A549 (cell line): ENCODE results near the gene PLD5.

ENCODE experiments used
- CTCF ChIP-seq: fragments of >200 bp; sonication (Bioruptor Twin); formaldehyde crosslinking; IDR thresholded peaks from 3 replicates; pipeline ENCODE4 v1.5.1; 2016
- ELK1 ChIP-seq: fragments of 150-350 bp; IDR thresholded peaks from 2 replicates; pipeline ENCODE4 v1.6.1; 2014; ENCODE audit warnings: low read depth, mild to moderate bottlenecking, low read length
- KDM1A ChIP-seq: fragments of 200-600 bp; sonication (generic); IDR thresholded peaks from 2 replicates; pipeline ENCODE4 v1.6.1; 2016; ENCODE audit warnings: low read depth, mild to moderate bottlenecking
- MAX ChIP-seq: IDR thresholded peaks from 2 replicates; pipeline ENCODE4 v1.6.1; 2012
- POLR2A ChIP-seq: IDR thresholded peaks from 2 replicates; pipeline ENCODE4 v1.6.1; 2012; ENCODE audit warnings: mild to moderate bottlenecking, low read length
- RAD21 ChIP-seq, 2 experiments: fragments of >200 bp in 1 of 2; sonication (Bioruptor Twin) in 1 of 2; formaldehyde crosslinking in 1 of 2; IDR thresholded peaks in 1 of 2; conservative IDR thresholded peaks in 1 of 2; 2 replicates in 1 of 2; 3 replicates in 1 of 2; pipeline ENCODE4 v1.6.1; 2012 to 2018; ENCODE audit warnings: inconsistent platforms in 1 of 2
- RCOR1 ChIP-seq: fragments of 150-350 bp; IDR thresholded peaks from 2 replicates; pipeline ENCODE4 v1.6.1; 2014; ENCODE audit warnings: antibody characterized with exemption, low read length, low read depth
- REST ChIP-seq: fragments of 200-600 bp; sonication (generic); IDR thresholded peaks from 2 replicates; pipeline ENCODE4 v1.6.1; 2016; ENCODE audit warnings: antibody characterized with exemption, mild to moderate bottlenecking, moderate library complexity

- TF ChIP-seq ELK1 (no peak), RAD21 (conservative IDR thresholded peaks at IDR 0.05 in 1 of 2, IDR thresholded peaks at IDR 0.05 in 1 of 2) (no peak), MAX (no peak), REST (no peak), CTCF (no peak), RCOR1 (no peak), POLR2A (no peak), KDM1A (no peak)
Observed at GRCh38 chr1:242043165-242043564, 481.3 kb downstream of the PLD5 start.
